HG03139 (cell line): ENCODE measurements around the gene PHF21A.

Experiments
- ATAC-seq: cut with Tn5 transposase; IDR thresholded peaks from one replicate; pipeline ENCODE4 v1.9.1; 2021; ENCODE audit not compliant: unreplicated experiment

PHF21A gene

GRCh38 chr11:46121301-46121723, at the start of gene PHF21A:
TSS of gene PHF21A (minus strand) at chr11:46121454. CDS start at chr11:46084219, 37,235 bp downstream.
- peak; percentile 44 for ATAC-seq

- ATAC-seq = no peak
Observed at GRCh38 chr11:46170797-46171196, 49.5 kb upstream of the PHF21A start.

- no peak for ATAC-seq
Observed at GRCh38 chr11:46162700-46163099, 41.4 kb upstream of the PHF21A start.

GRCh38 chr11:46161201-46161600, 39.9 kb upstream of the PHF21A start:
- no peak for ATAC-seq

GRCh38 chr11:46160100-46160499, 38.8 kb upstream of the PHF21A start:
- ATAC-seq = no peak

GRCh38 chr11:46159680-46160079, 38.4 kb upstream of the PHF21A start:
- no peak for ATAC-seq

- no peak for ATAC-seq
Observed at GRCh38 chr11:46149826-46150225, 28.6 kb upstream of the PHF21A start.

- no peak for ATAC-seq
Observed at GRCh38 chr11:46149342-46149741, 28.1 kb upstream of the PHF21A start.

- no peak for ATAC-seq
Observed at GRCh38 chr11:46144741-46145140, 23.5 kb upstream of the PHF21A start.

GRCh38 chr11:46143049-46143806, 22.0 kb upstream of the PHF21A start:
- ATAC-seq = no peak

GRCh38 chr11:46142561-46142960, 21.3 kb upstream of the PHF21A start:
- no peak for ATAC-seq

GRCh38 chr11:46141597-46141996, 20.3 kb upstream of the PHF21A start:
- no peak for ATAC-seq

GRCh38 chr11:46134540-46134939, 13.3 kb upstream of the PHF21A start:
- ATAC-seq = no peak

GRCh38 chr11:46134061-46134460, 12.8 kb upstream of the PHF21A start:
- no peak for ATAC-seq

GRCh38 chr11:46133119-46133518, 11.9 kb upstream of the PHF21A start:
- ATAC-seq = no peak

GRCh38 chr11:46130286-46130940, 9.2 kb upstream of the PHF21A start:
- no peak for ATAC-seq

GRCh38 chr11:46129133-46129532, 7.9 kb upstream of the PHF21A start:
- ATAC-seq = no peak

- peak; percentile 66 for ATAC-seq
Observed at GRCh38 chr11:46127150-46127638, 5.9 kb upstream of the PHF21A start.

GRCh38 chr11:46125284-46125683, 4.0 kb upstream of the PHF21A start:
- ATAC-seq = no peak

GRCh38 chr11:46122945-46123715, 1.9 kb upstream of the PHF21A start:
- no peak for ATAC-seq

- ATAC-seq = peak; percentile 37
Observed at GRCh38 chr11:46121724-46122477, 647 bp upstream of the PHF21A start.
